Measurements from ENCODE around the gene DNTT.

The DNTT gene

GRCh38 chr10:96304230-96304629 lies at the start of gene DNTT:
TSS of gene DNTT (plus strand) at chr10:96304434. CDS start at chr10:96304498, 64 bp downstream.
- TF ChIP-seq CTCF (IDR thresholded peaks at IDR 0.05; ENCODE audit: borderline replicate concordance, insufficient read depth, low read depth, low read length) = no peak
- H3K4me3 ChIP-seq (ENCODE audit: low read depth, low read length) = no peak within 1 kb of the TSS

- no peak overlapping the region for H3K4me3 ChIP-seq (ENCODE audit: low read depth, low read length)
- no peak for TF ChIP-seq CTCF (IDR thresholded peaks at IDR 0.05; ENCODE audit: borderline replicate concordance, insufficient read depth, low read depth, low read length)
These were observed 49.3 kb upstream of the DNTT start for GRCh38 chr10:96254976-96255375.

GRCh38 chr10:96255549-96256333 lies 48.5 kb upstream of the DNTT start:
- no peak overlapping the region for H3K4me3 ChIP-seq (ENCODE audit: low read depth, low read length)
- no peak for TF ChIP-seq CTCF (IDR thresholded peaks at IDR 0.05; ENCODE audit: borderline replicate concordance, insufficient read depth, low read depth, low read length)

GRCh38 chr10:96257944-96258343 lies 46.3 kb upstream of the DNTT start:
- no peak for TF ChIP-seq CTCF (IDR thresholded peaks at IDR 0.05; ENCODE audit: borderline replicate concordance, insufficient read depth, low read depth, low read length)
- no peak overlapping the region for H3K4me3 ChIP-seq (ENCODE audit: low read depth, low read length)

GRCh38 chr10:96259150-96259549 lies 45.1 kb upstream of the DNTT start:
- H3K4me3 ChIP-seq (ENCODE audit: low read depth, low read length) = no peak overlapping the region
- TF ChIP-seq CTCF (IDR thresholded peaks at IDR 0.05; ENCODE audit: borderline replicate concordance, insufficient read depth, low read depth, low read length) = no peak

- no peak for TF ChIP-seq CTCF (IDR thresholded peaks at IDR 0.05; ENCODE audit: borderline replicate concordance, insufficient read depth, low read depth, low read length)
- no peak overlapping the region for H3K4me3 ChIP-seq (ENCODE audit: low read depth, low read length)
These were observed 44.2 kb upstream of the DNTT start for GRCh38 chr10:96260014-96260413.

- no peak for TF ChIP-seq CTCF (IDR thresholded peaks at IDR 0.05; ENCODE audit: borderline replicate concordance, insufficient read depth, low read depth, low read length)
- no peak overlapping the region for H3K4me3 ChIP-seq (ENCODE audit: low read depth, low read length)
These were observed 43.1 kb upstream of the DNTT start for GRCh38 chr10:96261132-96261531.

All from GM12875 (cell line).